Glutamatergic neuron (in vitro differentiated cells): ENCODE measurements around the gene TRAF4. TPM values are rescaled to one million over a fixed set of nuclear protein-coding genes. Genes with fewer than 3 reads are reported as not detected.

Source experiments
- DNase-seq: peaks from one replicate; pipeline ENCODE4 v3.0.0; 2022
- H3K27ac Mint-ChIP-seq: one replicate; pipeline ENCODE4 v1.8.0; 2020; ENCODE audit warnings: mild to moderate bottlenecking, mixed read lengths, inconsistent platforms; ENCODE audit not compliant: unreplicated experiment
- H3K27me3 Mint-ChIP-seq: one replicate; pipeline ENCODE4 v1.8.0; 2020; ENCODE audit warnings: mild to moderate bottlenecking, moderate library complexity, mixed read lengths, inconsistent platforms; ENCODE audit not compliant: unreplicated experiment
- H3K36me3 Mint-ChIP-seq: one replicate; pipeline ENCODE4 v1.8.0; 2020; ENCODE audit warnings: mild to moderate bottlenecking, mixed read lengths, inconsistent platforms; ENCODE audit not compliant: unreplicated experiment
- H3K4me1 Mint-ChIP-seq: one replicate; pipeline ENCODE4 v1.8.0; 2020; ENCODE audit warnings: mild to moderate bottlenecking, low read depth, mixed read lengths, inconsistent platforms; ENCODE audit not compliant: unreplicated experiment
- H3K4me3 Mint-ChIP-seq: one replicate; pipeline ENCODE4 v1.8.0; 2020; ENCODE audit warnings: mild to moderate bottlenecking, mixed read lengths, inconsistent platforms; ENCODE audit not compliant: unreplicated experiment
- H3K9me3 Mint-ChIP-seq: one replicate; pipeline ENCODE4 v1.8.0; 2020; ENCODE audit warnings: mild to moderate bottlenecking, moderate library complexity, mixed read lengths, inconsistent platforms; ENCODE audit not compliant: unreplicated experiment
- CTCF ChIP-seq: fragments of 200-600 bp; sonication (generic); IDR thresholded peaks from one replicate; pipeline ENCODE4 v1.5.0; 2021; ENCODE audit not compliant: partially characterized antibody, unreplicated experiment
- total RNA-seq: library from RNA; stranded (reverse); fragmentation: NEBNext Ultra II Directional; extraction: Animal tissue kit (Norgen Biotek cat#: 25700); gene quantifications from one replicate; pipeline ENCODE4 v1.2.1, GENCODE V29; 2021; ENCODE audit not compliant: unreplicated experiment

The TRAF4 gene
- total RNA-seq, 1 donor from 2014 or later: 373 TPM

DNA sequence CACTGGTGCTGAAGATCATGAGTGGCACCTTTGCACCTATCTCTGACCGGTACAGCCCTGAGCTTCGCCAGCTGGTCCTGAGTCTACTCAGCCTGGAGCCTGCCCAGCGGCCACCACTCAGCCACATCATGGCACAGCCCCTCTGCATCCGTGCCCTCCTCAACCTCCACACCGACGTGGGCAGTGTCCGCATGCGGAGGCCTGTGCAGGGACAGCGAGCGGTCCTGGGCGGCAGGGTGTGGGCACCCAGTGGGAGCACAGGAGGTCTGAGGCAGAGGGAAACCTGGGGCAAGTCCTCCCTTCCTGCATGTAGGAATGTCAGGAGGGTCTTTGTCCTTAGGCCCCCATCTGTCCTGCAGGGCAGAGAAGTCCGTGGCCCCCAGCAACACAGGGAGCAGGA, 6.5 kb upstream of the TRAF4 start:
- peaks cover 7% of the 10 kb centered on the region for H3K9me3 Mint-ChIP-seq
- H3K4me3 Mint-ChIP-seq: no peak overlapping the region
- peaks cover 2% of the 10 kb centered on the region for H3K27me3 Mint-ChIP-seq
- DNase-seq: no peak
- peaks cover 11% of the 10 kb centered on the region for H3K4me1 Mint-ChIP-seq
- TF ChIP-seq CTCF: no peak
- H3K36me3 Mint-ChIP-seq: peaks cover 4% of the 10 kb centered on the region
- H3K27ac Mint-ChIP-seq: no peak overlapping the region

DNA sequence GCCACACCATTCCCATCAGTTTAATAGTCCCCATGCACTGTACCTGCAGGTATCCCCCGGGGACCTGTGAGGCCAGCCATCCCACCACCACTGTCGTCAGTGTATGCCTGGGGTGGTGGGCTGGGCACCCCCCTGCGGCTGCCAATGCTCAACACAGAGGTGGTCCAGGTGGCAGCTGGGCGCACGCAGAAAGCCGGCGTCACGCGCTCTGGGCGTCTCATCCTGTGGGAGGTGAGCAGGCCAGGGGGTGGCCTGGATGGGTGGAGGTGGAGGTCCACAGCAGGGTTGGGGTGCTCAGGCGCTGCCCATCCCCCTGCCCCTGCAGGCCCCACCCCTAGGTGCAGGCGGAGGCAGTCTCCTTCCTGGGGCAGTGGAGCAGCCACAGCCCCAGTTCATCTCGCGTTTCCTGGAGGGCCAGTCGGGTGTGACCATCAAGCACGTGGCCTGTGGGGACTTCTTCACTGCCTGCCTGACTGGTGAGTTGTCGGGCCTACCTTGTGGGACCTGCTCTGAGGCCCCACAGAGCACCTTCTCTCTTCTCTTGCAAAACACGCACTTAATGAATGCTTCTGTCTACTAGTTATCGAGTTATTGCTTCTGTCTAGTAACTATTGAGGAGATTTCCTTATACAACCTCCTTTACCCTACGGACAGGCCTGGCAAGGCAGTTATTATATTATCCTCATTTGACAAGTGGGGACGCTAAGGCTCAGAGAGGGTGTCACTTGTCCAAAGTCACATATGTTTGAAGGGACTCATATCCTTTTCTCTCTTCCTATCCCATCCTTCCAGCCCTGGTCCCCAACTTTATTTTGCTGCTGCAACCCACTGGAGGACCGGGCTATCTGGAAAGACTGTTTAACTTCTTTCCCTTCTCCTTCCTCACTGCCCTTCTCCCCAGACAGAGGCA, 5.8 kb upstream of the TRAF4 start:
- TF ChIP-seq CTCF: no peak
- H3K4me3 Mint-ChIP-seq: no peak overlapping the region
- H3K36me3 Mint-ChIP-seq: peaks cover 4% of the 10 kb centered on the region
- peaks cover 11% of the 10 kb centered on the region for H3K4me1 Mint-ChIP-seq
- H3K27me3 Mint-ChIP-seq: peaks cover 3% of the 10 kb centered on the region
- DNase-seq: no peak
- no peak overlapping the region for H3K27ac Mint-ChIP-seq
- H3K9me3 Mint-ChIP-seq: peaks cover 10% of the 10 kb centered on the region

DNA sequence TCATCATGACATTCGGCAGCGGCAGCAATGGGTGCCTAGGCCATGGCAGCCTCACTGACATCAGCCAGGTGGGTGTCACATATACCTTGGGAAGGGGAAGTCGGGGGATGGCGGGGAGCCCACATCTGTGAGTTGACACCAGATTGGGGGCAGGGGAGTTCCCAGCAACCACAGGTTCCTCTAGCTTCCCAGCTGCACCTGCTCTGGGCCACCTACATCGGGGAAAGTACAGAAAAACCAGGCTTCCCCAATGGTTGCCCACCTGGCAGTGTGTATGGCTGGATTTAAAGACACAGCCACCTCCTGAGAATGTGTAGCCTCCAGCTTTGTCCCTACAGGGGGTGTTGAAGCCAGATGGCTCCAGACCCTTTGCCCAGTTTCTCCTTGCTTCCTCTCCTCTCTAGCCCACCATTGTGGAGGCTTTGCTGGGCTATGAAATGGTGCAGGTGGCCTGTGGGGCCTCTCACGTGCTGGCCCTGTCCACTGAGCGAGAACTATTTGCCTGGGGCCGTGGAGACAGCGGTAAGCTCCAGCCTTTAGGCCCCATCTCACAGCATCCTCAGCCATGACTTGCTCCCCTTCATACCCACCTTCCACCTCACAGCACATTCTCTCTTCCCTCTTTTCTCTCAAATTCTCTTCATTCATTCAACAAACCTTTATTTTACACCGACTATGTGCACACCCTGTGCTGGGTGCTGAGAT, 5.0 kb upstream of the TRAF4 start:
- Mint-ChIP-seq H3K27ac (peak overlapping the region; percentile 29), H3K36me3 (peaks cover 4% of the 10 kb centered on the region), H3K4me1 (peaks cover 11% of the 10 kb centered on the region), H3K9me3 (peaks cover 12% of the 10 kb centered on the region), H3K27me3 (peaks cover 5% of the 10 kb centered on the region), H3K4me3 (peak overlapping the region; percentile 28)
- DNase-seq: no peak
- no peak for TF ChIP-seq CTCF

- no peak for DNase-seq
- no peak for TF ChIP-seq CTCF
- H3K4me3 Mint-ChIP-seq: no peak overlapping the region
- peaks cover 11% of the 10 kb centered on the region for H3K4me1 Mint-ChIP-seq
- peaks cover 4% of the 10 kb centered on the region for H3K36me3 Mint-ChIP-seq
- H3K27ac Mint-ChIP-seq: no peak overlapping the region
- H3K27me3 Mint-ChIP-seq: peaks cover 14% of the 10 kb centered on the region
- peaks cover 22% of the 10 kb centered on the region for H3K9me3 Mint-ChIP-seq
Observed at GRCh38 chr17:28740406-28741357, 3.1 kb upstream of the TRAF4 start.
